Activated CD4-positive, alpha-beta T cell treated with anti-CD3 and anti-CD28 coated beads for 24 hours (primary cell): ENCODE data around the gene GALNS.
"Not testable (repeated sequence)": the region's sequence is repeated elsewhere in the genome, so short reads cannot be mapped to it uniquely, and the experiment has no call there.

ENCODE experiments used
- DNase-seq, 2 donors: peaks; one replicate each; pipeline ENCODE4 v3.0.0-alpha.2; 2020; ENCODE audit warnings: low read depth in 2 of 2

The GALNS gene

DNA sequence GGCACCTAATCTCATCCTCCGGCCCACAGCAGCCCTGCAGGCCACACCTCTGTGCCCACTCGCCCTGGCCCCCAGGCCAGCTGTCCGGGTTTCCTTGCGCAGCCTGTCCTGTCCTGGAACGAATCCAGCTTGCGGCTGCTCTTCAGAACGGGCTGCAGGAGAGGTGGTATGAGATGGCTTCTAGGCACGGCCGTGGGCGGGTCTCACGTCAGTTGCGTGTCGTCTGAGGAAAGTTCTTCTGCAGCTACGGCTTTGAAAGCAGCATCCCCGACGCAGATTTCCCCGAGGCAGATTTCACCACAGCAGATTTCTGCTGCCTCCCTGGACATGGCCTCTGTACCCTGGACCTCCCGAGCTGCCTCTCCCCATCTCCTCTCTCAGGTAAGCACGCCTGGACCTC, 18.2 kb downstream of the GALNS start:
- DNase-seq = no peak

DNA sequence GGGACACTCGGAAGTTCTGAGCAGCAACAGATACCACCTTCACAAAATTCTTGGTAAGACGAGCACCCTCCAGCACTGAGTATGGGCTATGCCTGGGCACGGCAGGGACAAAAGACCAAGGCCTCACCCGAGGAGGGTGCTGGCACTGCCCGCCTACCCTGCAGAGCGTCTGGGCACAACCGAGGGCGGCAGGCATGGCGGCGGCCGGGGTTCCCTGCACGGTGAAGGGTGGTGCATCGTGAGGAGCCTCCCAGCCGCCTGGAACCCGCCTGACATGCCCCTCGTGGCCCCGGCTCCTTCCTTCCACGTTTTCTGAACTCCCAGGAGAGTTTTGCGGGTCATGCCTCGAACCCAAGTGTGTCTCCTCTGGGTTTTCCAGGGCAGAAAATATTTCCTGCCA, 18.9 kb downstream of the GALNS start:
- no peak for DNase-seq

DNA sequence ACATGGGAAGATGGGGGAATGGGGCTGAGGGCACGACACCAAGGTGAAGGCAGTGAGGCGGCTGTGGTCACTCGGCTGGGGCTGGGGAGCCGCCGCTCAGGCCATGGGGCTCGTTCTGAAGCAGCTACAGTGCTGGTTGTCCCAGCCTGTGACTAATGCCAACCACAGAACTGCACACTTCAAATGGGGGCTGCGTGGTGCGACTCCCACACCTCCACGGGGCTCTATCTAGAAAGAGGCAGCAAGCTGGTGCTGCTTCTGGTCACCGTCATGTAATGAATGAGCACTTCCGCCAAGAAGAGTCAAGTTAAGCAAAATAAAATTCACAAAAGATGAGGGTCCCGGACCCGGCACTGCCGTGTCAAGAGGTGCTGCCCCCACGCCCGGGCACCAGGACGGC, 20.0 kb downstream of the GALNS start:
- DNase-seq = no peak

DNA sequence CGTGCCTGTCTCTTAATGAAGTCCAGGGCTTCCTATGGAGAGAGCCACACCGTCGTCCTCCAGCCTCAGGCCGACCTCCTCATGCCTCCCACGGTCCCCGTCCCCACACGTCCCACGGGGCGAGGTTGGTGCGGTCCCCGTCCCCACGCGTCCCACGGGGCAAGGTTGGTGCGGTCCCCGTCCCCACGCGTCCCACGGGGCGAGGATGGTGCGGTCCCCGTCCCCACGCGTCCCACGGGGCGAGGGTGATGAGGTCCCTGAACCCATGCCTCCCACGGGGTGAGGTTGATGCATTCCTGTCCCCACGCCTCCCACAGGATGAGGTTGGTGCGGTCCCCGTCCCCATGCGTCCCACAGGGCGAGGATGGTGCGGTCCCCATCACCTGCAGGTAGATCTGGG, 20.9 kb downstream of the GALNS start:
- DNase-seq = no peak

DNA sequence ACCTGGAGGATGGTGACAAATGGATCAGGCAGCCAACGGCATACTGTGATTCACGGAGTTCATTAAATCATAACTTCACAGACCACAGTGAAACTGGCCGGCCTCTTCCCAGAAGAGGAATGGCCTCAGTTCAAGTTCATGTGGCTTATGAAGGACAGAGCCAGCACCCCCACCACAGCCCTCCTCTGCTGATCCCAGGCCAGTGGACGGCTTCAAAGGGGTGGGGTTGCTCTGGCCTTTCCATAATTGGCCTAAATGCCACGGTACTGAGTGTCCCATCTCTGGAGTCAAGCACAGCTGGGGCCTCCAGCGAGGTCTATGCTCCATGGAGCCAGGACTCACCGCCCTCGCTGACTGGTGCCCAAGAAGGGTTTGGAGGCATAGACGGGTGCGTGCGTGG, 21.4 kb downstream of the GALNS start:
- DNase-seq = no peak

DNA sequence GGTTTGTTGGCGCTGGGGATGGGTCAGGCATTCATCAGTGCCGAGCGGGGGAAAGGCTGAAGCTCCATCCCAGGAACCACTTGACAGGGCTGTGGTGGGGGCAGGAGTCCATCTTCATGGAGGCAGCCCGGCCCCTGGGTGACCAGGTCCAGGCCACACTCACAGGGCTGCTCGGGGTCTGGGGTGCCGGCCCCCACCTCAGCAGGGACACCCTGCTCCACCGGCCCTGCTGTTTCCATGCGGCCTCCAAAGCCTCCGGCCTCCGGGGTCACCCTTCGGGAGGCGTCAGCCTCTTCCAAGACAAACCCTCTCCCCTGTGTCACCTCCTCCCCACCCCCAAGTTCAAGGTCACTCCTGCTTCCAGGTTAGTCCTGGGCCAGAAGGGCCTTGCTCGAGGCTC, 22.1 kb downstream of the GALNS start:
- no peak for DNase-seq

DNA sequence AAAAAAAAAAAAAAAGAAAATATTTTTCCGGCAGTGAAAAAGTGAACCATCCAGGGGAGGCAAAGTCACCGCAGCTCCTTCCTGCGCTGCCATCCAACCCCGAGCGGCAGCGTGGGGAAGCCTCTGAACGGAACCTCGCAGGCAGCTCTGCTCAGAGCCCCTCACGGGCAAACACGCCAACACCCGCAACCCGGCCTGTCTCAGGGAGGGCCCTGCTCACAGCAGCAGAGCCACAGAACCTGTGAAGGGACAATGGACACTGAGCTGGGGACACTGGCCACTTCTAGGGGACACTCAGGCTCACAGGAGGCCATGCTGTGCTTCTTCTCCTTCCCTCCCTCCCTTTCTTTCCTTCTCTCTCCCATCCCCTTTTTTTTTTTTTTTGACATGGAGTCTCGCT, 23.7 kb downstream of the GALNS start:
- no peak for DNase-seq

DNA sequence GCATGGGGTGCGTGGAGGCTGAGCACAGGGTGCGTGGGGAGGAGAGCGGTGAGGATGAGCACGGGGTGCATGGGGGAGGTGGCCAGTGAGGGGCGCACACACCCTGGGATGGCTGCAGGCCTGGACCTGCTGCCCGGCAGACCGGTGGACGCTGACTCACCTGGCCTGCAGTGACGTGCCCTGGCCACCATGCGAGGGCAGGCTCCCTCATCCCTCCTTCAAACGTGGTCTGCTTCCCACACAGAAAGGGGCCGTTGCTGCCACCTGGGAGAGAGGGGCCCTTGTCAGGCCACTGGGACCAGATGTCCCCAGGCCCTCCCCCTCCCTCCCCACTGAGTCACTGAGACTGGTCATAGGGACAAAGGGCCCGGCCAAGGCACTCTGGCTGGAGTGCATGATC, 24.9 kb downstream of the GALNS start:
- DNase-seq = no peak

DNA sequence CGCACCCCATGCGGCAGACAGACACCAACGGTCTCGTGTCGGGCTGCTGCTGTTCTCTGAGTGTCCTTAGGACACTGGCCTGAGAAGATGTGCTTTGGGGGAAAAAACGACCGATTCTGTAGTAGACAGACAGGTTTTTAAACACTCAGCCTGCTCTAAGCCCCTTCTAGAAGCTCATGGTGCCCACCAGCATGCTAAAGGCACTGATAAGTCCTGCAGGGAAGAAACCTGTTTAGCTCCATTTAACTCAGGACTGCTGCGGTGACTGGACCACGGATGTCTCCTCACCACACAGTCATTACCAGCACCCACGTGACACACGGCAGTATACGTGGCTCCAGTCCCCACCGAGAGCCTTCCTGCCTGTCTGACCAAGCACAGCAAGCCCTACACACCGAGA, 26.0 kb downstream of the GALNS start:
- no peak for DNase-seq

DNA sequence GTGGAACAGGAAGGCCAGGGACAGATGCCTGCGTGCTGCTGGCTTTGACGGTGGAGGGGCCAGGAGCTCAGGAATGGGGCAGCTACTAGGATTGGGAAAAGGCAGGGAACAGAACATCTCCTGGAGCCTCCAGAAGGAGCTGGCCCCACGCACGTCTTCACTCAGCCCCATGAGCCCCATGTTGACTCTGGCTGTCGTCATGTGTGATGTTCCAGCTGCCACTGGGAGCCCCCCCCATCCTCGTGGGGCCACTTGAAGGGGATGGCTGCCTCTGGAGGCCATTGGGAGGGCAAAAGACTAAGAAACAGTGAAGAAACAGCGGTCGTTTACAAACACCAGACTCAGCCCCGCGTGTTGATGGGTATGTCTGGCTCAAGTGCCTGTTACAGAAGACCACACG, 26.5 kb downstream of the GALNS start:
- DNase-seq = no peak

DNA sequence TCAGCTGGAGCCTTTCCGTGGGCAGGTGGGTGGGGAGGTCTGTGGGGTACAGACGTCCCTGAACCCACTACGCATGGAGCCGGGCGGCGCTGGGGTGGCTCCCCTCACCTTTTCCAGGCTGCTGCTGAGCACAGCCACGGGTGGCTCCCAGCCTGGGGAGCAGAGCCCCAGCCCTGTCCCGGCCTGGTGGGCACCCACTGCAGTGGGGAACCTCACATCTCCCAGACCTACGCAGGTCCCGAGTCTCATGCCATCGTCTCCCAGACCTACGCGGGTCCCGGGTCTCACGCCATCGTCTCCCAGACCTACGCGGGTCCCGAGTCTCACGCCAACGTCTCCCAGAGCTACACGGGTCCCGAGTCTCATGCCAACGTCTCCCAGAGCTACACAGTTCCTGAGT, 28.0 kb downstream of the GALNS start:
- no peak for DNase-seq

DNA sequence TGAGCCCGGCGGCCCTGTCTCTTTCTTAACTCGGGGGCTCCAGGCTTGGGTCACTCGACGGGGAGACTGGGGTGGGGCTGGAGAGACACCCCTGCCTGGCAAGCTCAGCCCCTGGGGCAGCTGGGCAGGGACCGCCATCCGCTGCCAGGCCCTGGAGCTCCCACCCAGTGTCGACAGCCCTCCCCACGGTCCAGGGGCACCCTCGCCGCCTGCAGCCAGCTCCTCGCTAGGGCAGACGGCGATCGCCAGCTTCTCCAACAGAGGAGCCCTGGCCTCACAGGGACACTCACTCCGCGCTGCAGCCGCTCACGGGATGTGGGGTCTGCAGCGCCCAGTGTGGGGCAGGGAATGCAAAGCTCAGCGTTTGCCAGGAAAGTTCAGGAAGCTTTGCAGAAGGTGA, 29.0 kb downstream of the GALNS start:
- no peak for DNase-seq

DNA sequence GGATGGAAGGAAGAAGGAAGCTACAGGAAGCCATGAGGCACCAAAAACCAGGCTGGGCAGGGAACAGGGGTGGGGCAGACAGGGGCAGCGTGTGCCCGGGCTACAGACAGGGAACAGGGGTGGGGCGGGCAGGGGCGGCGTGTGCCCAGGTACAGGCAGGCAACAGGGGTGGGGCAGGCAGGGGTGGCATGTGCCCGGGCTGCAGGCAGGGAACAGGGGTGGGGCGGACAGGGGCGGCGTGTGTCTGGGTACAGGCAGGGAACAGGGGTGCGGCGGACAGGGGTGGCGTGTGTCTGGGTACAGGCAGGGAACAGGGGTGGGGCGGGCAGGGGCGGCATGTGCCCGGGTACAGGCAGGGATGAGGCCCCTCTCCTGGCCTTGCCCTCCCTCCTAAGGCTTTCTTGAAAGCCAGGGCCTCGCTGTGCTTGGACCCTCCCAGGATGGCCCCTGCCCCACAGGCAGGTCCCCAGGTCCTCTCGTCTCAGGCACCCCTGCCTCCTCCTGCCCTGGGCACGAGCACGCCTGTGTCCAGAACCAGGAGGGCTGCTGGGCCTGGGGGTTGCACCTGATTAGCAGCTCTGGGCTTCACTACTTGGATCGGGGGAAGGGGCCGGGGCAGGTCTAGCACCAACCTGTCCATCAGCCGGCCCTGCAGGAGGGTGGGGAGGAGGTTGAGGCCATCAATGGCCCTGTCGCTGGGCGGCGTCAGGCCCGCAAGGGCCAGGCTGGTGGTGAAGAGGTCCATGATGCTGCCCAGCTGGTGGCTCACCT, 30.5 kb downstream of the GALNS start:
- no peak for DNase-seq

DNA sequence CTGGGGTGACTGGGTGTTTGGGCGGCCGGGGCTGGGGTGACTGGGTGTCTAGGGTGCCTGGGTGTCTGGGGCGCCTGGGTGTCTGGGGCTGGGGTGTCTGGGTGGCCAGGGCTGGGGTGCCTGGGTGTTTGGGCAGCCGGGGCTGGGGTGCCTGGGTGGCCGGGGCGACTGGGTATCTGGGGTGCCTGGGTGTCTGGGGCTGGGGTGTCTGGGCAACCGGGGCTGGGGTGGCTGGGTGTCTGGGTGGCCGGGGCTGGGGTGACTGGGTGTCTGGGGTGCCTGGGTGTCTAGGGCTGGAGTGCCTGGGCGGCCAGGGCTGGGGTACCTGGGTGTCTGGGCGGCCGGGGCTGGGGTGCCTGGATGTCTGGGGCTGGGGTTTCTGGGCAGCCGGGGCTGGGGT, 31.6 kb downstream of the GALNS start:
- no peak for DNase-seq

DNA sequence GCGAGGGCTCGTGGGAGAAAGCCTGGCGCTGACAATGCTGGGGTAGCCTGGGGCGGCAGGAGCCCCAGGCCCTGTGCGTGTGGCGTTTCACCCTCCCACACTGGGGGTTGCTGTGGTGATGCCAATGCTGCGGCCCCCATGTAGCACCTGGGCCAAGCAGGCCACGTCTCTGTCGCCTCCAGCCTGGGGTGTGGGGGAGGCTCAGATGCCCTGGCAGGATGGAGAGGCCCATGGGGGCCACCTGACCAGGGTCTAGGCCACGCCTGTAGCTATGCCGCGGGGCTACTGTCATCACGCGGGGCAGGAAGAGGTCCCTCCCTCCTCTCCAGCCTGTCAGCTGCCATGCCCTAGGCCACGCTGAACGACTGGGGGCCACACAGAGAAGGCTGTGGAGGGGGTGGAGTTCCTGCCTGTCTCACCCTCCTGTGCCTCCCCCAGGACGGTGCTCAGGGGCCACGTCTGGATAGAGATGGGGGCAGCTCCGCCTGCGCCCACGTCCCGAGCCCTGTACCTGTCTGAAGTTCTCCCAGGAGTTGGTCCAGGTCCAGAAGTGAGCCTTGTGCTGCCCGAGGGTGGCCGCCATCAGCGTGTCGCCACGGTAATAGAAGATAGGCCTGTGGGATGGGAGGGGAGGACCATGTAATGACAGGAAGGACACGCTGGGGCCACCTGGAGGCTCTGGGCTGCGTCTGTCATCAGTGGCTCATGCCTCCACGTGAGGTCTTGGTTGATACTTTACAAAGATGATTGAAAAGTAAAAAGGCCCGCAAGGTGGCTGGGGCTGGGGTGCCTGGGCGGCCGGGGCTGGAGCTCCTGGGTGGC, 32.3 kb downstream of the GALNS start:
- no peak for DNase-seq

DNA sequence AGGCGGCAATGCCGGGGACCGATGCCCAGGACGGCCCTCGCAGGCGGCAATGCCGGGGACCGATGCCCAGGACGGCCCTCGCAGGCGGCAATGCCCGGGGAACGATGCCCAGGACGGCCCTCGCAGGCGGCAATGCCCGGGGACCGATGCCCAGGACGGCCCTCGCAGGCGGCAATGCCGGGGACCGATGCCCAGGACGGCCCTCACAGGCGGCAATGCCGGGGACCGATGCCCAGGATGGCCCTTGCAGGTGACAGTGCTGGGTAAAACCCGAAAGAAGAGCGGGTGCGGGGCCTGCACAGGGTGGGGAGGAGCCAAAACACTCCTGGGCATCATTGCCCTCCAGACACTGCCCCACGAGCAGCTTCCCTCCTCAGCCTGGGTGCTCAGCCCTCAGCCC, 33.1 kb downstream of the GALNS start:
- not testable (repeated sequence) for DNase-seq

DNA sequence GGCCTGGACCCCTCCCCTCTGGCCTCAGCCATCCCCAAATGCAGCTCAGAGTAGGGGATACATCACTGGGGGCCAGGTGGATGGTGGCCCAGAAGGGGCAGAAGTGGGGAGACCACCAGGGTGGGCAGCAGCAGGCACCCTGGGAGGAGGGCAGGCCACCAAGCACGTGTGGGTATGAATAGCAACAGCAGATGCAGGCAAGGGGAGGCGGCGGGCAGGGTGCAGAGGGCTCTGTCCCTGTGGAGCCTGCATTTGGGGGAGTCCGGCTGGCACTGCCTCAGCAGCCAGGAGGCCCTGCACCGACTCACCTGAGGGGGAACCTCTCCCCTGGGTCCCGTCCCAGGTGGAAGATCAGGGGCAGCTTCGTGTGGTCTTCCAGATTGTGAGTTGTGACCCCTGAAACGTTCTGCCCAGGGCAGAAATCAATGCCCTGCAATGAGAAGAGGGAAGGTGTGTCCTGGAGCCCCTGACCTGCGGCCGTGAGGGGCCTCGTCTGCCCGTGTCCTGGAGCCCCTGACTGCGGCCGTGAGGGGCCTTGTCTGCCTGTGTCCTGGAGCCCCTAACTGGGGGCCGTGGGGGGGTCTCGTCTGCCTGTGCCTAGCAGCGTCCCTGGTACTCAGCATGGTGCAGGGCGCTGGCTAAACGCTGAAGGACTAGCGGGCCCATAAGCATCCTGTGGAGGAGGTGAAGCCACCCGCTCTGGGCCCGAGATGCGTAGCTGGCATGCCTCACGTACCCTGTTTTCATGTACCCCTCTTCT, 34.3 kb downstream of the GALNS start:
- DNase-seq = no peak

DNA sequence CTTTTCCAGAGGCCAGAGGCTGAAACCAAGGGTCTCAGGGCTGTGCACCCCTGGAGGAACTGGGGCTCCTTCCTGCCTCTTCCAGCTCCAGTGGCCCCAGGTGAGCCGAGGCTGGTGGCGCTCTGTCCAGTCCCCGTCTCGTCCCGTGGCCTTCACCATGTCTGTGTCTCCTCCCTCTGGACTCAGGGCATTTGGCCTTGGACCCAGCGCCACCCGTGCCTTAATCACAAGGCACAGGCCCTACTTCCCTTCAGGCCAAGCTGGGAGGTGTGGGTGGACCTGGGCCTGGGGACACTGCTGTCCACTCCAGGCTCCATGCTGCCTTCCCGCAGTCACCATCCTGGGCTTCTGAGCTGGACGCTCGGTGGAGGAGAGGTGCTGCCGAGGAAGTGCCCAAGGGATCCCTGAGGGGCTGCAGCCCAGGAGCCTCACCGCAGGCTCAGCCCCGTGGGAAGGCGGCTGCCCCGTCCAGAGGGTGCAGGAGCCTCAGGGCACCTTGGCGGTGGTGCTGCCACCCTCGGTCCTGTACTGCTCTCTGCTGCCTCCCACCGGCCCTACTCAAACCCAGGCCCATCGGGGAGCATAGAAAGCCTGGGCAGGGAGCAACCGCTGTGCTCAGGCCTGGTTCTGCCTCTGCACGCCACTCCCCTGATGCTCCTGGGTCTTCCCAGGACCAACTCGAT, 35.4 kb downstream of the GALNS start:
- no peak for DNase-seq

DNA sequence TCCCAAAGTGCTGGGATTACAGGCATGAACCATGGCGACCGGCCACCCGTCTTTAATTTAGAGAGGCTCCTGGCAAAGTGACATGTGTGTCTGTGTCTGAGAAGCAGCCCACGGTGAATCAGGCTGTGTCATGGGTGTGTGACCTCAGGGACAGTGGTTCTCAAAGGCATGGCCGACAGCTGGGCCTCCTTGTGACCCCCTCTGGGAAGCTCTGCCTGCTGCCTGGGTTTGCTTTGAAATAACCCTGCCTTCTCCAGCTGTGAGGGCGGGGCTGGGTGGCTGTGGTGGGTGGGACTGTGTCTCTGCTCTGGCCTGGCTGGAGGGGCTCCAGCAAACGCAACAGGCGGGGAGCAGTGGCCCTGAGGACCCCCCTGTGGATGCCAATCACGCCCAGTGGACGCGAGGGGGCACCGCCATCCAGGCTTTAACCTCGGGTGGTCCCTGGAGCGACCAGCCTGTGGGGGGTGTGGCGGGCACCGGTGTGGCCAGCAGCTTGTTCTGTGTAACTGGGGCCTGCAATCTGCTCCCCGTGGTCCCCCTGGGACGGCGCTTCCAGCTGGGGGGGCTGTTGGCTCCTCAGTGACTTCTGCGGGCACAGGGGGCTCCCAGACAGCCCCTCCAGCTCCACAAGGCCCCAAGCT, 36.2 kb downstream of the GALNS start:
- DNase-seq = no peak

DNA sequence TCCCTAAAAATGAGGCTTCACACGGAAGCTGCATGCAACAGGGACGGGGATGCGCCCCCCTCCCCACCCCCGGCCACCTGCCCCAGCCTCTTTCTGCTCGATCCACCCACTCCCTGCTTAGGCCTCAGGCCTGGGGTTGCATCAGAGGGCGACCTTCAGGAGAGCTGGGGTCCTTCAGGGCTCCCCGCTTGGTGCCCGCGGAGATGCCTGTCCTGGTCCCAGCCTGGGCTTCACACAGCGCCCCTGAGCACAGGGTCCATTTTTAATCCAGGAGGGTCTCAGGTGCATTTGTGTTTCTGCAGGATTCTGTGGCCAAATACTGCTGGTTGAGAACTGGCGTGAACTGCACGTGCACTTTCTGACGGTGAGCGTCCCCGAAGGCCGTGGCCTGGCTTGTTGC, 37.6 kb downstream of the GALNS start:
- DNase-seq = no peak

DNA sequence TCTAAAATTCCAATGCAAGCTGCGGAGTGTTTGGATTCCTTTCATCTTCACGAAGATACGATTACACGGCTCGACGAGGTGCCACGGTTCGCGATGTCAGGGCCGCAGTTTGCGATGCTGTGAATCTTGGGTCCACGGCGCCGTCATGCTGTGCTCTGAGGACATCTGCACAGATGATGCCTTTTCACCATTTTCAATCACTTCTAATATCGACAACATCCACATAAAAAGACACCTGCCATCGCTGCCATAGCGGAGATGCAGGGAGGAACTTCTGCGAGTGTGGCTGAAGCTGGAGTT, 38.2 kb downstream of the GALNS start:
- DNase-seq = no peak
